Gastroesophageal sphincter (tissue), 4 donors: Measurements from ENCODE around the gene PAGR1. TPM values are rescaled to one million over a fixed set of nuclear protein-coding genes. Genes with fewer than 3 reads are reported as not detected.
"Not testable (repeated sequence)": the region's sequence is repeated elsewhere in the genome, so short reads cannot be mapped to it uniquely, and the experiment has no call there.

ENCODE experiments used
- ATAC-seq: fragments of 150-250 bp; one replicate; pipeline ENCODE4 v1.9.1; 2016; ENCODE audit warnings: mild to moderate bottlenecking, moderate library complexity
- H3K27ac ChIP-seq, 4 donors: fragments of 200-600 bp; sonication (generic) in 3 of 4; 1 replicate in 3 of 4; 2 replicates in 1 of 4; pipeline ENCODE4 v1.5.1; 2016 to 2019
- H3K27me3 ChIP-seq: fragments of 200-600 bp; sonication (generic); one replicate; pipeline ENCODE4 v1.5.1; 2019
- H3K36me3 ChIP-seq, 2 donors: fragments of 200-600 bp; sonication (generic); one replicate each; pipeline ENCODE4 v1.5.1; 2019; ENCODE audit warnings: control low read depth in 1 of 2
- H3K4me1 ChIP-seq, 3 donors: fragments of 200-600 bp; sonication (generic); 1 replicate in 2 of 3; 2 replicates in 1 of 3; pipeline ENCODE4 v1.5.1; 2016 to 2019; ENCODE audit warnings: control low read depth in 2 of 3
- H3K4me3 ChIP-seq, 2 donors: fragments of 200-600 bp; sonication (generic); one replicate each; pipeline ENCODE4 v1.5.1; 2019; ENCODE audit warnings: mild to moderate bottlenecking in 1 of 2, moderate library complexity in 1 of 2
- H3K9me3 ChIP-seq, 3 donors: fragments of 200-600 bp; sonication (generic); one replicate each; pipeline ENCODE4 v1.5.1; 2017 to 2019; ENCODE audit warnings: control low read depth in 2 of 3
- CTCF ChIP-seq, 4 experiments: fragments of 200-600 bp in 2 of 4; fragments of 450-650 bp in 2 of 4; sonication (generic) in 1 of 4; IDR thresholded peaks; one replicate each; pipeline ENCODE4 v1.5.1; 2017 to 2019; ENCODE audit warnings: antibody characterized with exemption in 4 of 4, mild to moderate bottlenecking in 2 of 4, moderate library complexity in 2 of 4
- EP300 ChIP-seq: sonication (generic); formaldehyde crosslinking; IDR thresholded peaks from one replicate; pipeline ENCODE4 v1.6.1; 2017; ENCODE audit warnings: antibody characterized with exemption, mild to moderate bottlenecking
- POLR2A ChIP-seq, 2 donors: fragments of 450-650 bp; IDR thresholded peaks; one replicate each; pipeline ENCODE4 v1.6.1; 2017; ENCODE audit warnings: antibody characterized with exemption in 2 of 2, mild to moderate bottlenecking in 2 of 2, moderate library complexity in 1 of 2
- POLR2AphosphoS5 ChIP-seq: sonication (generic); formaldehyde crosslinking; IDR thresholded peaks from one replicate; pipeline ENCODE4 v1.6.1; 2017; ENCODE audit warnings: antibody characterized with exemption
- WGBS, 2 donors: methylation state at CpG; one replicate each; pipeline ENCODE4 v1.1.5; 2018; ENCODE audit warnings: low coverage in 1 of 2; 5-methylcytosine and 5-hydroxymethylcytosine counted together
- total RNA-seq, 4 donors: library from RNA; depleted of rRNA; stranded (reverse); fragments of >200 nt; gene quantifications; one replicate each; pipeline ENCODE4 v1.1.0, GENCODE V29; 2016

PAGR1 gene
- total RNA-seq, 4 donors from 2014 or later = 19.3 to 29.6 (median 20.2) TPM

- Histone ChIP-seq H3K36me3 (no peaks in the 10 kb centered on the region), H3K27ac (no peak overlapping the region), H3K4me1 (peaks cover 0 to 8% (median 0%) of the 10 kb centered on the region in 3 donors), H3K4me3 (no peak overlapping the region), H3K9me3 (no peaks in the 10 kb centered on the region), H3K27me3 (peaks cover 19% of the 10 kb centered on the region)
- TF ChIP-seq POLR2A (IDR thresholded peaks at IDR 0.05) (no peak), EP300 (no peak), POLR2AphosphoS5 (no peak), CTCF (IDR thresholded peaks at IDR 0.05) (no peak)
- WGBS, 2 donors = 94 to 100% methylated on average over 2 of the region's 2 CpGs
- ATAC-seq = no peak
These were observed 31.8 kb upstream of the PAGR1 start for GRCh38 chr16:29784157-29784556.

DNA sequence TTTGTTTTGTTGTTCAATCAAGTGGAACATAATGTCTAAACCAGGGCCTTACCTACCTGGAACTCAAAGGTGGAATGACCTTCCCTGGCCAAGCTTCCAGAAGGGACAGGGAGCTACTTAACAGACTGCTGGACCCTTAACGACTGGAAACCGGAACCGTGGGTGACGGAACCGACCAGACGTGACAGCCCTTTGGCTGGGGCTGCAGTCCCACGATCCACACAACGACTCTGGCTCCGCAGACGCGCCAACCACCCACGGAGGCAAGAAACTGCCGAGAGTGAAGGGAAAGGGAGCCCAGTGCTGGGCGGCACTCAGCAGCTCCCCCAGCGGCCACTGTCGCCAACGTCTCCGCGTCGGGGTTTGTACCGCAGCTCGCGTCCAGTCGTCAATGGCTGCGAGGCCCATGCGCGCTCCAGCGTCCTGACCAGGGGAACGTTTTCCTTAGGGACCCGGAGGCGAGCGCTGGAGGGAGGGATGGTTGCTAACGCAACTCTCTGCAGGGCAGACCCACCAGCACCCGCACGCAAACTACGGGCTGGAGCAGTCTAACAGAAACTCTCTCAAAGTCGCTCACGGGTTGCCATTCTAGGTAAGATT, 31.0 kb upstream of the PAGR1 start:
- peak; percentile 91 for ATAC-seq
- 0 to 7% methylated on average over 4 to 15 of the region's 38 CpGs for WGBS, 2 donors

GRCh38 chr16:29787155-29787554, 28.8 kb upstream of the PAGR1 start:
- not testable (repeated sequence) for H3K27ac ChIP-seq, ATAC-seq, H3K27me3 ChIP-seq, H3K4me3 ChIP-seq, H3K36me3 ChIP-seq, H3K9me3 ChIP-seq
- WGBS, 2 donors = 73 to 83% methylated on average over 3 to 4 of the region's 4 CpGs
- peaks cover 0 to 32% (median 13%) of the 10 kb centered on the region in 3 donors for H3K4me1 ChIP-seq

More for the DNA sequence above, 31.0 kb upstream of the PAGR1 start:
- peak; percentile 63 to 84 (median 72) for TF ChIP-seq CTCF (IDR thresholded peaks at IDR 0.05)
- no peak for TF ChIP-seq POLR2A (IDR thresholded peaks at IDR 0.05)
- no peaks in the 10 kb centered on the region for H3K36me3 ChIP-seq
- peaks cover 11% of the 10 kb centered on the region for H3K27me3 ChIP-seq
- H3K4me1 ChIP-seq = peaks cover 0 to 15% (median 5%) of the 10 kb centered on the region in 3 donors
- H3K9me3 ChIP-seq = no peaks in the 10 kb centered on the region
- H3K27ac ChIP-seq = no peak overlapping the region
- peak overlapping the region; percentile 2 to 34 for H3K4me3 ChIP-seq

DNA sequence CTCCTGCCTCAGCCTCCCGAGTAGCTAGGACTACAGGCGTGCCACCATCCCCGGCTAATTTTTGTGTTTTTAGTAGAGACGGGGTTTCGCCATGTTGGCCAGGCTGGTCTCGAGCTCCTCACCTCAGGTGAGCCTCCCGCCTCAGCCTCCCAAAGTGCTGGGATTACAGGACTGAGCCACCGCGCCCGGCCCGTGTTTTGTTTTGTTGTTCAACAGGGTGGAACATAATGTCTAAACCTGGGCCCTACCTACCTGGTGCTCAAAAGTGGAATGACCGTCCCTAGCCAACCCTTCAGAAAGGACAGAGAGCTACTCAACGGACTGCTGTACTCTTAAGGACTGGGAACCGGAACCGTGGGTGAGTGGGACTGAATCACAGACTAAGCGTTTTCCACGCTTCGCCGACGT, 26.2 kb upstream of the PAGR1 start:
- peak overlapping the region; percentile 76 to 92 (median 90) for H3K27ac ChIP-seq
- no peak for ATAC-seq
- peak overlapping the region; percentile 60 to 89 for H3K4me3 ChIP-seq
- no peaks in the 10 kb centered on the region for H3K9me3 ChIP-seq
- no peak for TF ChIP-seq POLR2A (IDR thresholded peaks at IDR 0.05)
- no peak for TF ChIP-seq CTCF (IDR thresholded peaks at IDR 0.05)
- TF ChIP-seq POLR2AphosphoS5 = no peak
- no peak for TF ChIP-seq EP300
- H3K4me1 ChIP-seq = peaks cover 0 to 35% (median 13%) of the 10 kb centered on the region in 3 donors
- H3K36me3 ChIP-seq = no peaks in the 10 kb centered on the region
- WGBS, 2 donors = 90% methylated on average over 4 of the region's 20 CpGs; no CpG with 5 or more reads in 1 of the 2 donors
- H3K27me3 ChIP-seq = no peaks in the 10 kb centered on the region

DNA sequence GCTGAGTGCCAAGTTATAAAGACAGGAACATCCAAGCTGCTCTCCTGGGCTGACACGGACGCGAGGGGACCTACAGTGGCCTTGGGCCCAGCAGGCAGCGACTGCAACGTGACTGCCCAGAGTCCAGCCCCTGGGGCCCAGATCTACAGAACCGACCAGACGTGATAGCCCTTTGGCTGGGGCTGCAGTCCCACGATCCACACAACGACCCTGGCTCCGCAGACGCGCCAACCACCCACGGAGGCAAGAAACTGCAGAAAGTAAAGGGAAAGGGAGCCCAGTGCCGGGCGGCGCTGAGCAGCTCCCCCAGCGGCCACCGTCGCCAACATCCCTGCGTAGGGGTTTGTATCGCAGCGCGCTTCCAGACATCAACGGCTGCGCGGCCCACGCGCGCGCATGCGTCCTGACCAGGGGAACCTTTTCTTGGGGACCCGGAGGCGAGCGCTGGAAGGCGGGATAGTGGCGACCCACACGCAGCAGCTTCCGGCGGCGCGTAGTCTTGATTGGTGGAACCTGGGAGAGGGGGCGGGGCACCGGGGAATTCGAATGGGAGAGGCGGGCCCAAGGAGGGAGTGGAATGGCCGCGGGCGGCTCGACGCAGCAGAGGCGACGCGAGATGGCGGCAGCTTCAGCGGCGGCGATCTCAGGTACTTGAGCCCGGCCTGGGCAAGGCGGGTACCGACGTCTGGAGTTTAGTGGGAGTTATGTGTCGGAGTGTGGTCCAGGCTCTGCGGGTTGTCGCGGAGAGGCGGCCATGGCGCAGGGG, 25.6 kb upstream of the PAGR1 start, which contains the start of gene KIF22:
Gene KIF22 (plus strand): TSS at position 569 of the 766 bp plus-strand sequence. CDS start 9 bp downstream, at position 578.
- 0% methylated on average over 1 to 13 of the region's 67 CpGs for WGBS, 2 donors
- ATAC-seq = peak; percentile 100
- peaks cover 0 to 29% (median 13%) of the 10 kb centered on the region in 3 donors for H3K4me1 ChIP-seq
- no peaks in the 10 kb centered on the region for H3K9me3 ChIP-seq
- TF ChIP-seq POLR2AphosphoS5 (peak; percentile 68), POLR2A (IDR thresholded peaks at IDR 0.05) (peak; percentile 23 to 31), EP300 (no peak), CTCF (IDR thresholded peaks at IDR 0.05) (peak; percentile 53 to 86 (median 82))
- no peaks in the 10 kb centered on the region for H3K27me3 ChIP-seq
- H3K27ac ChIP-seq = peak within 1 kb of the TSS; percentile 76 to 92 (median 90)
- no peaks in the 10 kb centered on the region for H3K36me3 ChIP-seq
- peak within 1 kb of the TSS; percentile 70 to 89 for H3K4me3 ChIP-seq
